Measurements from ENCODE around the gene SPATA31A1. TPM values are rescaled to one million over a fixed set of nuclear protein-coding genes. Genes with fewer than 3 reads are reported as not detected.

Gene SPATA31A1
- total RNA-seq, result not detected in 2 replicates

GRCh38 chr9:39355369-39355768 lies at the start of gene SPATA31A1:
Gene SPATA31A1, plus strand, starts transcription at chr9:39355669. Its CDS starts 62 bp downstream, at chr9:39355731.

Other genes starting within 250 kb of the SPATA31A1 start
- 21.3 and 94.2 TPM in 2 replicates for gene CNTNAP3, start 67.5 kb upstream of the SPATA31A1 start, total RNA-seq

Measured in placental epithelial cell (primary cell).